ENCODE measurements around the gene HRH3.

Gene HRH3

GRCh38 chr20:62219992-62220665 lies at the start of gene HRH3:
Gene HRH3 (minus strand): TSS chr20:62220278. CDS start chr20:62219970, 308 bp downstream.
- in situ Hi-C loops (cut with MboI; ENCODE audit: low sequenced_read_pairs), result no loop called here

- in situ Hi-C loops (cut with MboI; ENCODE audit: low sequenced_read_pairs), result no loop called here
Measured at GRCh38 chr20:62269871-62270270, 49.8 kb upstream of the HRH3 start.

- in situ Hi-C loops (cut with MboI; ENCODE audit: low sequenced_read_pairs), result no loop called here
Measured at GRCh38 chr20:62269378-62269777, 49.3 kb upstream of the HRH3 start.

GRCh38 chr20:62268228-62268900 lies 48.3 kb upstream of the HRH3 start:
- in situ Hi-C loops (cut with MboI; ENCODE audit: low sequenced_read_pairs), result no loop called here

- in situ Hi-C loops (cut with MboI; ENCODE audit: low sequenced_read_pairs), result no loop called here
Measured at GRCh38 chr20:62267543-62267942, 47.5 kb upstream of the HRH3 start.

GRCh38 chr20:62266851-62267250 lies 46.8 kb upstream of the HRH3 start:
- in situ Hi-C loops (cut with MboI; ENCODE audit: low sequenced_read_pairs), result no loop called here

GRCh38 chr20:62266340-62266739 lies 46.3 kb upstream of the HRH3 start:
- in situ Hi-C loops (cut with MboI; ENCODE audit: low sequenced_read_pairs), result no loop called here

GRCh38 chr20:62265365-62265764 lies 45.3 kb upstream of the HRH3 start:
- in situ Hi-C loops (cut with MboI; ENCODE audit: low sequenced_read_pairs), result no loop called here

- in situ Hi-C loops (cut with MboI; ENCODE audit: low sequenced_read_pairs), result no loop called here
Measured at GRCh38 chr20:62263396-62263795, 43.3 kb upstream of the HRH3 start.

GRCh38 chr20:62262064-62262463 lies 42.0 kb upstream of the HRH3 start:
- in situ Hi-C loops (cut with MboI; ENCODE audit: low sequenced_read_pairs), result no loop called here

GRCh38 chr20:62259294-62259565 lies 39.2 kb upstream of the HRH3 start:
- in situ Hi-C loops (cut with MboI; ENCODE audit: low sequenced_read_pairs), result no loop called here

GRCh38 chr20:62258499-62259293 lies 38.6 kb upstream of the HRH3 start:
- in situ Hi-C loops (cut with MboI; ENCODE audit: low sequenced_read_pairs), result no loop called here

GRCh38 chr20:62255976-62256375 lies 35.9 kb upstream of the HRH3 start:
- in situ Hi-C loops (cut with MboI; ENCODE audit: low sequenced_read_pairs), result no loop called here

GRCh38 chr20:62254021-62254724 lies 34.1 kb upstream of the HRH3 start:
- in situ Hi-C loops (cut with MboI; ENCODE audit: low sequenced_read_pairs), result no loop called here

- in situ Hi-C loops (cut with MboI; ENCODE audit: low sequenced_read_pairs), result no loop called here
Measured at GRCh38 chr20:62253398-62253797, 33.3 kb upstream of the HRH3 start.

GRCh38 chr20:62252342-62252966 lies 32.4 kb upstream of the HRH3 start:
- in situ Hi-C loops (cut with MboI; ENCODE audit: low sequenced_read_pairs), result no loop called here

- in situ Hi-C loops (cut with MboI; ENCODE audit: low sequenced_read_pairs), result no loop called here
Measured at GRCh38 chr20:62248890-62249560, 28.9 kb upstream of the HRH3 start.

- in situ Hi-C loops (cut with MboI; ENCODE audit: low sequenced_read_pairs), result no loop called here
Measured at GRCh38 chr20:62246872-62247652, 27.0 kb upstream of the HRH3 start.

GRCh38 chr20:62246431-62246830 lies 26.4 kb upstream of the HRH3 start:
- in situ Hi-C loops (cut with MboI; ENCODE audit: low sequenced_read_pairs), result no loop called here

GRCh38 chr20:62245911-62246280 lies 25.8 kb upstream of the HRH3 start:
- in situ Hi-C loops (cut with MboI; ENCODE audit: low sequenced_read_pairs), result no loop called here
